Measurements from ENCODE around the gene KCND2.

GRCh38 chr7:120588416-120588815 is 315.4 kb downstream of the KCND2 start:
- TF ChIP-seq CTCF (IDR thresholded peaks at IDR 0.05; ENCODE audit: low read depth, low read length, poor library complexity, severe bottlenecking): no peak
- TF ChIP-seq EZH2phosphoT487 (IDR thresholded peaks at IDR 0.05; ENCODE audit: borderline replicate concordance, low read length): no peak

All from DOHH2 (cell line).